Amniotic stem cell (primary cell): ENCODE results near the gene IFRD2.
"Not testable (repeated sequence)": the region's sequence is repeated elsewhere in the genome, so short reads cannot be mapped to it uniquely, and the experiment has no call there.

Source experiments
- DNase-seq: peaks from one replicate; lab custom pipeline; 2025; lab: John Stamatoyannopoulos, UW

Gene IFRD2

DNA sequence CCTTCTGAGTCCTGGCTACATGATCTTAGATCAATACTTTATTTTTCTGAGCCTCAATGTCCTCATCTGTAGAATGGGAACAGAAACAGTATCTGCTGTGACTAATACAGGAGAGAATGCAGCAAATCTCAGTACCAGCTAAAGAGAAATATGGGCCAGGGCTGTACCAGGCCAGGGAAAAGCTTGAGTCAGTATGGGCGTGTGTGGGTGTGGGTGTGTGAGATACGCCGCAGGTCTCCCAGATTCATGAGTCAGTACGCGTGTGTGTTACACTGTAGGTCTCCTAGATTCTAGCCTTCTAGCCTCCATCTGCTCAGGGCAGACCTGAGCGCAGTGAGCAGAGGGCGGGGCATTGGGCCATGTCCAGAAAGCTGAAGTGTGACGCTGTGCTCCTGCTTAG, 41.0 kb downstream of the IFRD2 start:
- peak; percentile 46 for DNase-seq

DNA sequence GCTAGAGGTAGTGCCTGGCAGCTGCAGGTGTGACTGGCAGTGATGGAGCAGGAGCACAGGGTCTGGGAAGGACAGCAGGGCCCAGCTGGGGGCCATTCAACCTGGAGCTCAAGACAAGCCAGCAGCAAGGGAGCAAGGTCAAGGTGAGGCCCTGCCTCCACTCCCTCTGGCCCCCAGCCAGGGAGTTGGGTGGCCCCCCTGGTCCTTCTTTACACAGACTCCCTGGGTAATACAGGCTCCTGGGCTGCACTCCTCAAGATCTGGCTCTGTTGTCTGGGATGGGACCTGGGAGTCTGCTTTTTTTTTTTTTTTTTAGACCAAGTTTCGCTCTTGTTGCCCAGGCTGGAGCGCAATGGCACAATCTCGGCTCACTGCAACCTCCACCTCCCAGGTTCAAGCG, 41.7 kb downstream of the IFRD2 start:
- DNase-seq, result no peak

GRCh38 chr3:50249457-50249856, 42.8 kb downstream of the IFRD2 start:
- DNase-seq, result no peak

- no peak for DNase-seq
Measured at GRCh38 chr3:50248387-50248786, 43.8 kb downstream of the IFRD2 start.

GRCh38 chr3:50246517-50246954, 45.7 kb downstream of the IFRD2 start:
- peak; percentile 83 for DNase-seq

DNA sequence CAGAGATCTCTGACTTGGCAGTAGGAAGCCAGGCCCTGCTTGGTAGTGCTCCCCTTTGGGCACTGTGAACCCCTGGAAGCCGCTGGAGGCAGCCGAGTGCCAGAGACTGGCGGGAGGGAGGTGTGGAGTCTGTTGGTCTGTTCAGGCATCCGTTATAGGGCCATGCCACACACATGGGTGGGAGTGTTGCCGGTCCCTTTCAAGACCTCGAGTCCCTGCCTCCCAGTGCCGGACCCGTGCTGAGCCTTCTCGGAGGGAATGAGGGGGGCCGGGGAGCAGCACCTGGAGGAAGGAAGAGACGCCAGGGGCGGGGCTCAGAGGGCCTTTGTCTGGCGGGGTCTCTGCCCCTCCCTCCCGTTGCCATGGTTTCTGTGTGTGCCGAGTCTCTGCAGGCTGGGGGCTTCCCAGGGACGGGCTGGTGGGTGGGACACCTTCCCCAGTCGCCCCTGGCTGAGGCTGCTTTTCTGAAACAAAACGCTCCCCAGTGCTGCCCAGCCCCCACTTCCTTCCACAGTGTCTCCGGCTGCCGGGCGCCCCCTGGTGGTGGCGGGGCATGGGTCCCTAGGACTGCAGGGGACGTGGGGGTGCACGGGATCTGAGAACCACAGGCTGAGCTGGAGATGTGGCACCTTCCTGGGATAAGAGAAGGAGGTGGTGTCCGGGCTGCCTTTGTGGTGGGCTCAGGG, 46.3 kb downstream of the IFRD2 start:
- peak; percentile 80 for DNase-seq

- DNase-seq, result no peak
Measured at GRCh38 chr3:50245251-50245745, 46.9 kb downstream of the IFRD2 start.

GRCh38 chr3:50244813-50245212, 47.4 kb downstream of the IFRD2 start:
- DNase-seq, result not testable (repeated sequence)

DNA sequence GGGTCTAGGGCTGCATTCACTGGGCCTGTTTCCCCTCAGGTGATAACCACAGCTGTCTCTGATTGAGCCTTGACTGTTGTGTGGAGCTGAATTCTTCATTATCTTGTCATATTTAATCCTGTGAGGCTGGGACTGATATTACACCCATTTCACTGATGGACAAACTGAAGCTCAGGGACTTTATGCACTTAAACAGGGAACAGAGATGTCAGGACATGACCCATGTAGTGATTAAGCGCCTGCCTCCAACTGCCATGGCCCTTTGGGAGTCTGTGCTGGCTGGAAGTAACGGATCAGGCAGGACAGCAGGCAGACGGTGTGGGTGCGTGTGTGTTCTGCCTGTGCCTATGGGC, 48.7 kb downstream of the IFRD2 start:
- no peak for DNase-seq

DNA sequence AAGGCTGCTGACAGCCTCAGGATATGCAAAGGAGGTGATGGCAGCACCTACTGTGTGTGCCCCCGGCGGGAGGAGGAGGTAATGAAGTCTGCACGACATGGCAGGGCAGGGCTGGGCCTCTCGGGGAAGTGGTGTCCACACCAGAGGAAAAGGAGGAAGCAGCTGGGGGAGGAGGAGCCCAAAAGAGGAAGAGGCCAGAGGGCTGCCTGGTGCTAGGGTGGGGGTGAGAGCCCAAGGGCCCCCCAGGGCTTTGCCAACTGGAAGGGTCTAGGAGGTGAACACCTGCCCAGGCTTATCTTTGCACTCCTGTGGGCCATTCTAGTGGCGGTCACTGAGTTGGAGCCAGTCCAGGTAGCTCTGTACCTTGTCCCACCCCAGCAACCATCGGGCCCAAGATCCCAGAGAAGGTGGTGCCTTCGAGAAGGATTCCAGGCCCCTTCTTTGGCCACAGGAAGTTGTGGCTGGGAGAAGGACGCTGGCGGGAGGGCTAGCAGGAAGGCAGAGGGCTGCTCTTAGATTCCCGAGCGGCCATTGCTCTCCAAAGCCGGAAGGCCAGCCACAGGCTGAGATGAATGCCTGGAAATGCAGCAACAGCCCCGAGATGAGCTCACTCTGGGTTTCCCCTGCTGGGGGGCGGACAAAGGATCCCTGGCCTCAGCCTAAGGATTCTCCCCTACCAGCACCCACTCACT, 49.2 kb downstream of the IFRD2 start:
- DNase-seq, result no peak

DNA sequence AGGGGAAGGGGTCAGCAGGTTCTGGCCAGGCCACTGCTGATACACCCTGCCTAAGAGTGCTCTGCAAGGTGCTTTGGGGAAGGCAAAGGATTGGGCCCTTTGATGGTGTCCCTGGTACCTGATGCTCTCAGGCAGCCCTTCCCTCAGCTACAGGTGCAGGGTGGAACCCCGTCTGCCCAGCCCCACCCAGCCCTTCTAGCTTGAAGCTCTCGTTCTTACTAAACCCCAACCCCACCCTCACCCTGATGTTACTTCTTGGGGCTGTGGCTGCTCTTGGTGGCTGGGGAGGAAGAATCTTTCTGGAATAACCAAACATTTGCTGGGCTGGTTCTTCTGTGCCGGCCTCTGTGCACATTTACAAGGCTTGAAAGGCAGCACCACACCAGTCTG, 49.9 kb downstream of the IFRD2 start:
- no peak for DNase-seq

- DNase-seq, result no peak
Measured at GRCh38 chr3:50241713-50242380, 50.4 kb downstream of the IFRD2 start.

DNA sequence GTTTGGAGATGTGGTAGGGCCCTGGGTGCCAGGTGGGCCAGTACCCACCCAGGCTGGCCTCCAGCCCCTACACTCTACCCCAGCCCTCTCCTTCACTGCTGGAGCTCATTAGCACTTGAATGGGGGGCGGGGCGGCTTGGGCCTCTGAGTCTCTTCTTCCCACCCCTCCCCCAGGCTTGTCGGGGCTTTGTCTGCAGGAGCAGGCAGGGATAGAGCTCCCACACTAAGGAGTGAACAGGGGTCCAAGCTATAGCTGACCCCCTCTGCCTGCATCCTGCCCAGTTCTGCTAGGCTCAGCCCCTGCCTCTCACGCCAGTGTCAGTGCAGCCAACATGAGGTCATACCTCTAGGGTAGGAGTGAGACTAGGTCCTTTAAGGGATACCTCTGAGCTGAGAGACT, 51.1 kb downstream of the IFRD2 start:
- DNase-seq, result no peak

GRCh38 chr3:50239649-50240048, 52.6 kb downstream of the IFRD2 start:
- DNase-seq, result no peak

DNA sequence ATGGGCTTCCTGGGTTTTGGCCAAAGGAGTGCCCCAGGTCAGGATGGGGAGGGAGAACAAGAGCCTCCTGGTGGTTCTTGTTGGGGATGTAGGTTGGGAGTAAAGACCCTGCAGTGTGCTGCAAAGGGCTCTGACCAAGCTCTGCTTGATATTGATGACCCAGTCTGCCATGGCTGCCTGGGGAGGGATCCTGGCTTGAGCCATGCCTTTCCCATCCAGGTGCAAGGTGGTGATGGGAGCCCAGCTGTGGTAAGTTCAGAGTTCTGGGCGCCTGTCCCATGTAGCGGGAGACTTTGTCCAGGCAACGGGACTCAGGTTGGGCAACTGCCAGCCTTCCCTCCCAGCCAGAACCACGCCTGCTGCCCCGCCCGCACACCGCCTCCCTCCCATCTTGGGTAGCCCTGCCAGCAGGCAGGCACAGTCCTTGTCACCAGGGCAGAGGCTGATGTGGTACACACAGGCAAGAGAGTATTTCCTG, 53.6 kb downstream of the IFRD2 start:
- DNase-seq, result no peak

GRCh38 chr3:50237754-50238548, 54.3 kb downstream of the IFRD2 start:
- peak; percentile 67 for DNase-seq
